GM19239 (cell line): ENCODE data around the gene PDS5B.
"Not testable (repeated sequence)": the region's sequence is repeated elsewhere in the genome, so short reads cannot be mapped to it uniquely, and the experiment has no call there.

Experiments
- DNase-seq: peaks from one replicate; pipeline ENCODE4 v3.0.0; 2011; ENCODE audit warnings: low spot score; ENCODE audit not compliant: insufficient read length
- FAIRE-seq: peaks from 2 replicates; lab custom pipeline; 2011; peaks lifted over from hg19 to GRCh38; lab: Jason Lieb, UNC

PDS5B gene

DNA sequence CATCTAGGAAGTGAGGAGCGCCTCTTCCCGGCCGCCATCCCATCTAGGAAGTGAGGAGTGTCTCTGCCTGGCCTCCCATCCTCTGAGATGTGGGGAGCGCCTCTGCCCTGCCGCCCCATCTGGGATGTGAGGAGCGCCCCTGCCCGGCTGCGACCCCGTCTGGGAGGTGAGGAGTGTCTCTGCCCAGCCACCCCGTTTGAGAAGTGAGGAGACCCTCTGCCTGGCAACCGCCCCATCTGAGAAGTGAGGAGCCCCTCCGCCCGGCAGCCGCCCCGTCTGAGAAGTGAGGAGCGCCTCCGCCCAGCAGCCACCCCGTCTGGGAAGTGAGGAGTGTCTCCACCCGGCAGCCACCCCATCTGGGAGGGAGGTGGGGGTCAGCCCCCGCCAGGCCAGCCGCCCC is 129.9 kb downstream of the PDS5B start:
- FAIRE-seq, DNase-seq: not testable (repeated sequence)

- FAIRE-seq (no peak), DNase-seq (no peak)
These were observed 133.8 kb downstream of the PDS5B start for GRCh38 chr13:32720026-32720425.

- FAIRE-seq, DNase-seq: not testable (repeated sequence)
These were observed 135.1 kb downstream of the PDS5B start for GRCh38 chr13:32721131-32722034.

GRCh38 chr13:32722340-32722739 is 136.1 kb downstream of the PDS5B start:
- FAIRE-seq (no peak), DNase-seq (no peak)

DNA sequence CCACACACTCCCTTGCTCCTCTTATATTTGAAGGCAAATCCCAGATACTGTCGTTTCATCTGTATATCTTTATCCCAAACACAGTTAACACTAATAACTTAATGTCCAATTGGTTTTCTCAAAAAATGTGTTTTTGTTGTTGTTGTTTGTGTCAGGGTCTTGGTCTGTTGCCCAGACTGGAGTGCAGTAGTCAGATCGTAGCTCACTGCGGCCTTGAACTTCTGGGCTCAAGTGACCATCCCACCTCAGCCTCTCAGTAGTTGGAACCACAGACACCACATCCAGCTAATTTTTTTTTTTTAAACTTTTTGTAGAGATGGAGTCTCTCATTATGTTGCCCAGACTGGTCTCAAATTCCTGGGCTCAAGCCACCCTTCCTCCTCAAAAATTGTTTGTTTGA is 137.7 kb downstream of the PDS5B start:
- no peak for FAIRE-seq
- DNase-seq = no peak

DNA sequence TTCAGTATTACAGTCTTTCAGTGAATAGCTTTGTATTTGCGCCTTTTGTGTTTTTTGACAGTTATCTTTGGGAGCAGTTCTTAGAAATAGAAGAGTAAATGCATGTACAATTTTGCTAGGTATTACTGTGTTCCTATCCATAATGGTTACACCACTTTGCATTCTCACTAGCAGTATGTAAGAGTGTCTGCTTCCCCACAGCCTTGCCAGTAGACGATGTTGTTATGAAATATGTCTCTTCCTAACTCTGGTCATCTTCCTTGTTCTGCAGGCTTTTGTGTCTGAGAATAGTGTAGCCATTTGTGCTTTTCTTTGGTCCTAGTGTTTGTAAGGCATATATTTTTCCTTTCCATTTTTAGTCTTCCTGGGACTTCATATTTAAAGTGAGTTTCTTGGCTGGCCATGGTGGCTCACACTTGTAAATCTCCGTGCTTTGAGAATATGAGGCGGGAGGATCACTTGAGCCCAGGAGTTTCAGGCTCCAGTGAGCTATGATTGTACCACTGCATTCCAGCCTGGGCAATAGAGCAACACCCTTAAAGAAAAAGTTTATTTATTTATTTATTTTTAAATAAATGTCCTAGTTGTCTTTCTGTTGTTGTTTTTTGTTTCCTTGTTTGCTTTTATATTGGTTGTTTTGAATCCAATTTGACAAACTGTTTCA is 140.3 kb downstream of the PDS5B start:
- FAIRE-seq = no peak
- DNase-seq = no peak

- no peak for DNase-seq
- no peak for FAIRE-seq
These were observed 142.1 kb downstream of the PDS5B start for GRCh38 chr13:32728327-32728726.

DNA sequence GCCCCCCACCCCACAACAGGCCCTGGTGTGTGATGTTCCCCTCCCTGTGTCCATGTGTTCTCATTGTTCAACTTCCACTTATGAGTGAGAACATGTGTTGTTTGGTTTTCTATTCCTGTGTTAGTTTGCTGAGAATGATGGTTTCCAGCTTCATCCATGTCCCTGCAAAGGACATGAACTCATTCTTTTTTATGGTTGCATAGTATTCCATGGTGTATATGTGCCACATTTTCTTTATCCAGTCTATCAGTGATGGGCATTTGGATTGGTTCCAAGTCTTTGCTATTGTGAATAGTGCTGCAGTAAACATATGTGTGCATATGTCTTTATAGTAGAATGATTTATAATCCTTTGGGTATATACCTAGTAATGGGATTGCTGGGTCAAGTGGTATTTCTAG is 142.8 kb downstream of the PDS5B start:
- not testable (repeated sequence) for DNase-seq, FAIRE-seq

GRCh38 chr13:32731074-32731473 is 144.8 kb downstream of the PDS5B start:
- FAIRE-seq (no peak), DNase-seq (no peak)

DNA sequence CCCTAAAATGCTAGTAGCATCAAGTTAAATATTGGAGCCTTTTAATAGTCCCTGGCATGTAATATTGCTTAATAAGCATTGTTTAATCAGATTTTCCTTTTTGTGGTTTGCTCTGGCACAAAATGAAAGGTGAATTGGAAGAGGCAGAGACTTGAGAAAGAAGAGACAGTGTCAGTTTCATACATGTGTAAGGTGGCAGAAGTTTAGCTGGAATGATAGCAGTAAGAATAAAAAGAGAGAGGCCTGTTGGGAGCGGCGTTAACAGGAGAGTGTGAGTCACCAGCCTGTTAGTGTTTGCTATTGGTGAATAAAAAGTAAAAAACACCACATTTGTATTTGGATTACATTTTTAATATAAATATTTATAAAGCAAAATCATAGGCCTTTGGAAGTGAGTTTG is 145.3 kb downstream of the PDS5B start:
- FAIRE-seq = peak; percentile 23
- no peak for DNase-seq

DNA sequence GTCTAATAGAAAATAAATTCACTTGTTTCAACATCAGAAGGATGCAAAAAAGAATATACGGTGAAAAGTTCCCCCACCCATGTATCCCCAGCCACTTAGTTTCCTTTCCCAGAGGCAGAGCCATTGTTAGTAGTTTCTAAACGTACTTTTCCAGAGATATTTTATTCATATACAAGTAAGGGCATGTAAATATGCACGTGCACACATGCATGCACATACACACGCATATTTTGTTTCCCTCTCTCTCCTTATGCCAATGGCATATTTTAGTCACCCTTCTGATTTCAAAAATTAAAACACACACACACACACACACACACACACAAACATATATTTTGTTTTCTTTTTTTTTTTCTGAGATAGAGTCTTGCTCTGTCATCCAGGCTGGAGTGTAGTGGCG is 147.4 kb downstream of the PDS5B start:
- FAIRE-seq (no peak), DNase-seq (no peak)

DNA sequence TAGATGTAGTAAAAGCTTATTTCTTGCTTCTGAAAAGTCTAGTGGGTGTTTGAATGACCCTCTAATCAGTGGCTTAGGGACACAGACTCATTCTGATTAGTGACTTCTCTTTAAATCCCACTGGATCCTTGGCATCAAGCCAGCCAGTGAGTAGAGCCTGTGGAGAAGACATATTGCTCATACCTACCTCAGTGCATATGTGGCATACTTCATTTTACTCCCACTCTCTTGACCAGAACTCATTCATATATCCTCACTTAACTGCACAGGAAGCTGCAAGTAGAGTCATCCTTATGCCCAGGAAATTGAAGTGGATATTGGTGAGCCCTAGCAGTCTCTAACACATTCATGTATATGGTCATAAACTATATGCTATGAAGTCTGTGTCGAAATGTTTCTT is 148.3 kb downstream of the PDS5B start:
- FAIRE-seq = no peak
- DNase-seq = no peak

DNA sequence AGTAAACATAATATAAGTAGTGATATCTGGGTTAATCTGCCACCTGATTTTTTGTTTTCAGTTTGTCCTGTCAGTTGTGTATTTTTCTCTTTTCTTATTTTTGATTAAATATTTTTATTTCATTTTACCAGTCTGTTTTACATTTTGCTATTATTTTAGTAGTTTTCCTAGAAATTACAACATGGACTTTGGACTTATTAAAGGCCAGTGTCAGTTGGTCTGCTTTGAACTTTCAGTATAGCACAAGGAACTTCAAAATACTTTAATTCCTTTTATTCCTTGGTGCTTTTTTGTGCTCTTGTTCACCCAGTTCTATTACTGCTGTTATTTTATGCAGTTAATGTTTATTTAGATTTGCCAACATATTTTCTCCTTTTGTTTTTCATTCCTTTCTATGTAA is 149.6 kb downstream of the PDS5B start:
- DNase-seq (no peak), FAIRE-seq (peak; percentile 66)

DNA sequence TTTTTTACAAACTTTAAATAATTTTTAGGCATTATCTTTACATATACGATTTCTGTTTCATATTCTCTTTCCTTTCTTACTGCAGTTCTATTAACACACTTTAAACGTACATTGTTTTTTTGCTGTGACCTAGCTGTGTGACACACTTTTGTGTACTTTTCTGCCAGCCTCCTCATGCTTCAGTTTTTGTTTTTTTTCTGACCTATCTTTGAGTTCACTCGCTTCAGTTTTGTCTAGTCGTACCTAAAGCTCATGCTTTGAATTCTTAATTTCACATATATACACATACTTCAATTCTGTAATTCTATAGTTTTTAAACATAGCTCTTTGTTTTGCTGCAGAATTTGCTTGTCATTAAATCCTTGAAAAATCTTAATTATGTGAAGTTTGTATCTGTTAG is 150.4 kb downstream of the PDS5B start:
- no peak for DNase-seq
- no peak for FAIRE-seq

DNA sequence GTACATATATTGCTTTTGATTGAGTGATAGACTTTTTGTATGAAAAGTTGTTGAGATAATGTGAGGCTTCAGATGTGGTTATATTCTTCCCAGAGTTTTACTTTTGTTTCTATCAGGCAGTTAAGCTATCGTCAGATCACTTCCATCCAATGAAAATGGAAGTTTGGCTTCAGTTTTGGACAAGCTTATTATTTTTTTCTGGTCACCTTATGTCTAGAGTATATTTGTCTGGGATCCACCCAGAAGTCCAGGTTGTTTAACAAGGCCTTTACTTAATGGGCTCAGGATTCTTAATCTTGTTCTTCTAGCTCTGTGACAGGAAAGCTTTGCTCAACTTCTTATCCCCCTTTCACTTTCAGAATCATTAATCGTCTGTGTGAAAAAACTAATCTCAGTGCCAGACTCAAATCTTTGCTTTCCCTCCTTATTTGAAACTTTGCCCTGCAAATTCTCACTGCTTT is 150.9 kb downstream of the PDS5B start:
- no peak for DNase-seq
- peak; percentile 91 for FAIRE-seq

DNA sequence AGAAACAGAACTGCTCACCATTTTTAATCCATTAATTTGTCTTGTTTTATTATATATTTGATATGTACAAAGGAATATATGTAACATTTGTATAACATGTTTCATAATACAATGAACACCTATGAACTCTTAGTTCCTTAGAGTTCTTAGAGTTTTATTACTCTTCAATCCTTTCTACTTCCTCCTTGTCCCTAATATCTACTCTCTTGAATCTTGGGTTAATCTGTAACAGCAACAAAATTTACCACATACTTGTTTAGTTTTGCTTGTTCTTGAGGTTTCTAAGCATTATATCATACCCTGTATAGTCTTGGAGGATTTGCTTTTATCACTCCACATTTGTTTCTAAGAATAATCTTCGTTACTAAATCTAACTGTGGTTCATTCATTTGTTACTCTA is 151.4 kb downstream of the PDS5B start:
- FAIRE-seq (peak; percentile 84), DNase-seq (no peak)

DNA sequence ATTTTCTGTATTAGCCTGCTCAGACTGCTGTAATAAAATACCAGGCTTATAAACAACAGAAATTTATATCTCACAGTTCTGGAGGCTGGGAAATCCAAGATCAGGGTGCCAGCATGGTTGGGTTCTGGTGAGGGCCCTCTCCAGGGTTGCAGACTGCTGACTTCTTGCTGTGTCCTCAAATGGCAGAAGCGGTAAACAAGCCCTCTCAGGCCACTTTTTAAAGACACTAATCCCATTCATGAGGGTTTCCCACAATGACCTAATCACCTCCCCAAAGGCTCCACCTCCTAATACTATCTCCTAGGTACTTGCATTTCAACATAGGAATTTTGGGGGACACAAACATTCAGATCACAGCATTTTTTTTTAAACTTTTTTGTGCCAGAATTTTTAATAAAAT is 159.3 kb downstream of the PDS5B start:
- FAIRE-seq (no peak), DNase-seq (no peak)

- DNase-seq (no peak), FAIRE-seq (no peak)
These were observed 160.2 kb downstream of the PDS5B start for GRCh38 chr13:32746474-32746873.

- DNase-seq (no peak), FAIRE-seq (no peak)
These were observed 162.1 kb downstream of the PDS5B start for GRCh38 chr13:32748305-32748704.

DNA sequence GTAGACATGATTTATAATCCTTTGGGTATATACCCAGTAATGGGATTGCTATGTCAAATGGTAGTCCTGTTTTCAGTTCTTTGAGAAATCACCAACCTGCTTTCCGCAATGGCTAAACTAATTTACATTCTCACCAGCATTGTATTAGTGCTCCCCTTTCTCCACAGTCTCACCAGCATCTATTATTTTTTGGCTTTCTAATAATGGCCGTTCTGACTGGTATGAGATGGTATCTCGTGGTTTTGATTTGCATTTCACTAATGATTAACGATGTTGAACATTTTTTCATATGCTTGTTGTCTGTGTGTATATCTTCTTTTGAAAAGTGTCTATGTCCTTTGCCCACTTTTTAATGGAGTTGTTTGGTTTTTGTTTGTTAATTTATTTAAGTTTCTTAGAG is 165.1 kb downstream of the PDS5B start:
- FAIRE-seq (peak; percentile 8), DNase-seq (no peak)

DNA sequence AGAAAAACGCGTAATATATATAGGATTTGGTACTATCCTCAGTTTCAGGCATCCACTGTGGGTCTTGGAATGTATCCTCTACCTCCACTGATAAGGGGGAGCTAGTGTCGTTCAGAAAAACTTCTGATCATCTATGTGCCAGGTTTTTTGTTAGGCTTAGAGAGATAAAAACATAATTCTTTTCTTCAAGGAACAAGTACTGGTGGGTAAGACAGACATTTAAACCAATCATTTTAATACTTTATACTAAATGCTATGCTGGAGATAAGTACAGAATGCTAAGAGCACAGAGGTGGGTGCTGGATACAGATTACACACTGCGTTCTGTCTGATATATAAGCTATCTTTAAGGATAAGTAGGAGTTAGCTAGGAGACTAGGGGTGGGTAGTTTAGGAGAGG is 166.1 kb downstream of the PDS5B start:
- DNase-seq = no peak
- FAIRE-seq = no peak
